Measurements from ENCODE around the gene CAPN13. TPM values are rescaled to one million over a fixed set of nuclear protein-coding genes. Genes with fewer than 3 reads are reported as not detected.

The CAPN13 gene
- total and polyA plus RNA-seq, 2 donors (not counting 1 experiment from before 2014, with no cell fraction given): not detected

DNA sequence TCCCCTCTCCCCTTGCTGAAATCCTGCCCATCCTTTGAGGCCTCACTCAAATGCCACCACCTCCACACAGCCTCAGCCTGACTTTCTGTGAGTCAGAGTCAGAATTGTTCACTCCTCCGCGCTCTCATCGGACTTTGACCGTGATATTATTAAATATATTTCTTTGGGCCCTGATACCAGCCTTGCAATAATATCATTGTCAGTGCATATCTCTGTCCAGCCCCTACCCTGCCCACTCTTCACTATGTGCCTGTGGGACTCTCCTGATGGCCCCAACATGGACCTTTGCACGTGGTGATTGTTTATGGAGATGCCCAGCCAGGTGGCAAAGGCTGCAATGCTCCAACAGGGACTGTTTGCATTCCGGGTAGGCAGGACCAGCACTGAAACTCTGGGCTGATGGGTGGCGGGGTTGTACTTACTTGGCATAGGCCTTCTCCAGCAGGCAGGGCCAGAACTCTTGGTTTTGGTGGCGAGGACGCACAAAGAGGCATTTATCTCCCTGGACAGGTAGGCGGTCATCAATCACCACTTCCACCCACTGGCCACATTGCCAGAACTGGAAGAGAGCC lies 37.3 kb downstream of the CAPN13 start:
- Histone ChIP-seq H2AFZ (ENCODE audit: insufficient read depth, low read depth, low read length, poor library complexity, severe bottlenecking) (no peak overlapping the region), H3K36me3 (replicated peaks in 1 of 2; ENCODE audit: control extremely low read depth in 1 of 2, control insufficient read depth in 1 of 2, extremely low read depth in 1 of 2, insufficient read depth in 2 of 2, low read length in 1 of 2) (no peaks in the 10 kb centered on the region), H3K9ac (ENCODE audit: low read length) (no peak overlapping the region), H3K27me3 (replicated peaks in 1 of 4; ENCODE audit: control extremely low read depth in 1 of 4, control insufficient read depth in 3 of 4, insufficient read depth in 4 of 4, low read length in 3 of 4) (peaks cover 0 to 3% (median 0%) of the 10 kb centered on the region in 4 experiments), H4K20me1 (ENCODE audit: control insufficient read depth, insufficient read depth, low read length, poor library complexity, severe bottlenecking) (no peaks in the 10 kb centered on the region), H3K4me2 (replicated peaks; ENCODE audit: low read depth, low read length, poor library complexity, severe bottlenecking) (no peak overlapping the region), H3K4me3 (ENCODE audit: control extremely low read depth in 1 of 5, extremely low read depth in 1 of 5, insufficient read depth in 1 of 5, low read depth in 2 of 5, low read length in 4 of 5) (no peak overlapping the region), H3K9me3 (ENCODE audit: control extremely low read depth in 1 of 3, control insufficient read depth in 2 of 3, insufficient read depth in 1 of 3, low read length in 2 of 3) (peaks cover 0 to 4% (median 0%) of the 10 kb centered on the region in 3 donors), H3K27ac (ENCODE audit: low read length in 2 of 2) (no peak overlapping the region), H3K4me1 (ENCODE audit: control insufficient read depth in 2 of 2, insufficient read depth in 2 of 2, low read length in 2 of 2) (no peaks in the 10 kb centered on the region), H3K79me2 (ENCODE audit: control insufficient read depth, insufficient read depth, low read length) (no peaks in the 10 kb centered on the region)
- ATAC-seq (ENCODE audit: low read depth) (no peak), DNase-seq (no peak)
- 88% methylated on average over 7 of the region's 10 CpGs for WGBS (ENCODE audit: insufficient coverage)
- Mint-ChIP-seq H3K4me1 (no peaks in the 10 kb centered on the region), H3K27ac (no peak overlapping the region), H3K27me3 (peaks cover 50% of the 10 kb centered on the region), H3K4me3 (no peak overlapping the region), H3K9me3 (ENCODE audit: insufficient read depth) (no peaks in the 10 kb centered on the region)
- intact Hi-C loops (cut with micrococcal nuclease): no loop called here
- CTCF ChIA-PET: no interaction called here
- TF ChIP-seq, protein P1, sequence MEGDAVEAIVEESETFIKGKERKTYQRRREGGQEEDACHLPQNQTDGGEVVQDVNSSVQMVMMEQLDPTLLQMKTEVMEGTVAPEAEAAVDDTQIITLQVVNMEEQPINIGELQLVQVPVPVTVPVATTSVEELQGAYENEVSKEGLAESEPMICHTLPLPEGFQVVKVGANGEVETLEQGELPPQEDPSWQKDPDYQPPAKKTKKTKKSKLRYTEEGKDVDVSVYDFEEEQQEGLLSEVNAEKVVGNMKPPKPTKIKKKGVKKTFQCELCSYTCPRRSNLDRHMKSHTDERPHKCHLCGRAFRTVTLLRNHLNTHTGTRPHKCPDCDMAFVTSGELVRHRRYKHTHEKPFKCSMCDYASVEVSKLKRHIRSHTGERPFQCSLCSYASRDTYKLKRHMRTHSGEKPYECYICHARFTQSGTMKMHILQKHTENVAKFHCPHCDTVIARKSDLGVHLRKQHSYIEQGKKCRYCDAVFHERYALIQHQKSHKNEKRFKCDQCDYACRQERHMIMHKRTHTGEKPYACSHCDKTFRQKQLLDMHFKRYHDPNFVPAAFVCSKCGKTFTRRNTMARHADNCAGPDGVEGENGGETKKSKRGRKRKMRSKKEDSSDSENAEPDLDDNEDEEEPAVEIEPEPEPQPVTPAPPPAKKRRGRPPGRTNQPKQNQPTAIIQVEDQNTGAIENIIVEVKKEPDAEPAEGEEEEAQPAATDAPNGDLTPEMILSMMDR (IDR thresholded peaks at IDR 0.05): no peak
- no peak for TF ChIP-seq EZH2 (IDR thresholded peaks at IDR 0.05; ENCODE audit: borderline replicate concordance, insufficient read depth, low read depth, low read length, poor library complexity, severe bottlenecking)
- POLR2A ChIA-PET: no interaction called here

DNA sequence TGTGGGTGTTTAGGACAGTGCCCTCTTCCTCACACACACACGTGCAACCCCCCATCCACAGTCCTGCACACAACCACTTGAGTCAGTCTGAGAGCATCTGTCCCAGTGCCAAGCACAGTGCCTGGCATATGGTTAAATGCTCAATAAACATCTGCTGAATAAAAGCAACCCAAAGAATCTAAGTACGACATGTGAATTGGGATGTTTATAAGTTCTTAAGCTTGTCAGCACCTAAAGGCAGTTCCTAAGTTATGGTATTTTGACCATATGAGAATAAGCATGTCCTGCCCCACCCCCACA lies 37.8 kb downstream of the CAPN13 start:
- H3K27ac Mint-ChIP-seq: no peak overlapping the region
- H4K20me1 ChIP-seq (ENCODE audit: control insufficient read depth, insufficient read depth, low read length, poor library complexity, severe bottlenecking): no peaks in the 10 kb centered on the region
- peaks cover 56% of the 10 kb centered on the region for H3K27me3 Mint-ChIP-seq
- no peak overlapping the region for H3K4me3 Mint-ChIP-seq
- H3K9ac ChIP-seq (ENCODE audit: low read length): no peak overlapping the region
- no peaks in the 10 kb centered on the region for H3K36me3 ChIP-seq (replicated peaks in 1 of 2; ENCODE audit: control extremely low read depth in 1 of 2, control insufficient read depth in 1 of 2, extremely low read depth in 1 of 2, insufficient read depth in 2 of 2, low read length in 1 of 2)
- no peak for DNase-seq
- H3K9me3 ChIP-seq (ENCODE audit: control extremely low read depth in 1 of 3, control insufficient read depth in 2 of 3, insufficient read depth in 1 of 3, low read length in 2 of 3): peaks cover 0 to 4% (median 0%) of the 10 kb centered on the region in 3 donors
- no peak overlapping the region for H3K27ac ChIP-seq (ENCODE audit: low read length in 2 of 2)
- H3K27me3 ChIP-seq (replicated peaks in 1 of 4; ENCODE audit: control extremely low read depth in 1 of 4, control insufficient read depth in 3 of 4, insufficient read depth in 4 of 4, low read length in 3 of 4): peaks cover 0 to 3% (median 0%) of the 10 kb centered on the region in 4 experiments
- TF ChIP-seq, protein P1 (IDR thresholded peaks at IDR 0.05): no peak
- no peak for TF ChIP-seq EZH2 (IDR thresholded peaks at IDR 0.05; ENCODE audit: borderline replicate concordance, insufficient read depth, low read depth, low read length, poor library complexity, severe bottlenecking)
- WGBS (ENCODE audit: insufficient coverage): 100% methylated on average over 1 of the region's 2 CpGs
- H3K4me3 ChIP-seq (ENCODE audit: control extremely low read depth in 1 of 5, extremely low read depth in 1 of 5, insufficient read depth in 1 of 5, low read depth in 2 of 5, low read length in 4 of 5): no peak overlapping the region
- ATAC-seq (ENCODE audit: low read depth): no peak
- H3K9me3 Mint-ChIP-seq (ENCODE audit: insufficient read depth): no peaks in the 10 kb centered on the region
- intact Hi-C loops (cut with micrococcal nuclease): no loop called here
- no peak overlapping the region for H2AFZ ChIP-seq (ENCODE audit: insufficient read depth, low read depth, low read length, poor library complexity, severe bottlenecking)
- CTCF ChIA-PET: no interaction called here
- POLR2A ChIA-PET: no interaction called here
- no peaks in the 10 kb centered on the region for H3K79me2 ChIP-seq (ENCODE audit: control insufficient read depth, insufficient read depth, low read length)
- H3K4me1 Mint-ChIP-seq: no peaks in the 10 kb centered on the region
- no peak overlapping the region for H3K4me2 ChIP-seq (replicated peaks; ENCODE audit: low read depth, low read length, poor library complexity, severe bottlenecking)
- H3K4me1 ChIP-seq (ENCODE audit: control insufficient read depth in 2 of 2, insufficient read depth in 2 of 2, low read length in 2 of 2): no peaks in the 10 kb centered on the region
